Measurements from ENCODE around the gene TACC2.
A peak's percentile ranks its signal among the peaks of the same experiment; 100 is the strongest.
"Not testable (repeated sequence)": the region's sequence is repeated elsewhere in the genome, so short reads cannot be mapped to it uniquely, and the experiment has no call there.

The TACC2 gene

GRCh38 chr10:122108786-122109185, 119.8 kb downstream of the TACC2 start:
- H3K27me3 ChIP-seq (ENCODE audit: control insufficient read depth, insufficient read depth, low read length); H3K9me3 ChIP-seq (ENCODE audit: control insufficient read depth, low read depth, low read length); H3K4me3 ChIP-seq (ENCODE audit: low read length); H3K9ac ChIP-seq (ENCODE audit: low read length); H3K36me3 ChIP-seq (ENCODE audit: control insufficient read depth, low read depth, low read length); H3K27ac ChIP-seq (ENCODE audit: low read length); H3K4me1 ChIP-seq (ENCODE audit: control insufficient read depth, low read depth, low read length): not testable (repeated sequence)

- H3K27ac ChIP-seq (ENCODE audit: low read length) = no peak overlapping the region
- no peaks in the 10 kb centered on the region for H3K27me3 ChIP-seq (ENCODE audit: control insufficient read depth, insufficient read depth, low read length)
- peak overlapping the region; percentile 71 for H3K4me3 ChIP-seq (ENCODE audit: low read length)
- H3K9ac ChIP-seq (ENCODE audit: low read length) = peak overlapping the region; percentile 81
- H3K9me3 ChIP-seq (ENCODE audit: control insufficient read depth, low read depth, low read length) = no peaks in the 10 kb centered on the region
- peaks cover 3% of the 10 kb centered on the region for H3K4me1 ChIP-seq (ENCODE audit: control insufficient read depth, low read depth, low read length)
- no peaks in the 10 kb centered on the region for H3K36me3 ChIP-seq (ENCODE audit: control insufficient read depth, low read depth, low read length)
Measured at GRCh38 chr10:122112021-122112616, 123.2 kb downstream of the TACC2 start.

GRCh38 chr10:122112625-122113160, 123.7 kb downstream of the TACC2 start:
- peak overlapping the region; percentile 71 for H3K4me3 ChIP-seq (ENCODE audit: low read length)
- H3K36me3 ChIP-seq (ENCODE audit: control insufficient read depth, low read depth, low read length) = no peaks in the 10 kb centered on the region
- H3K4me1 ChIP-seq (ENCODE audit: control insufficient read depth, low read depth, low read length) = peaks cover 3% of the 10 kb centered on the region
- no peaks in the 10 kb centered on the region for H3K27me3 ChIP-seq (ENCODE audit: control insufficient read depth, insufficient read depth, low read length)
- H3K9ac ChIP-seq (ENCODE audit: low read length) = peak overlapping the region; percentile 81
- H3K9me3 ChIP-seq (ENCODE audit: control insufficient read depth, low read depth, low read length) = no peaks in the 10 kb centered on the region
- no peak overlapping the region for H3K27ac ChIP-seq (ENCODE audit: low read length)

GRCh38 chr10:122113161-122113944, 124.4 kb downstream of the TACC2 start:
- Histone ChIP-seq H3K27ac (ENCODE audit: low read length) (peak overlapping the region; percentile 5), H3K27me3 (ENCODE audit: control insufficient read depth, insufficient read depth, low read length) (no peaks in the 10 kb centered on the region), H3K4me1 (ENCODE audit: control insufficient read depth, low read depth, low read length) (peaks cover 3% of the 10 kb centered on the region), H3K4me3 (ENCODE audit: low read length) (peak overlapping the region; percentile 71), H3K9me3 (ENCODE audit: control insufficient read depth, low read depth, low read length) (no peaks in the 10 kb centered on the region), H3K9ac (ENCODE audit: low read length) (peak overlapping the region; percentile 81), H3K36me3 (ENCODE audit: control insufficient read depth, low read depth, low read length) (no peaks in the 10 kb centered on the region)

GRCh38 chr10:122113945-122114747, 125.2 kb downstream of the TACC2 start:
- no peaks in the 10 kb centered on the region for H3K9me3 ChIP-seq (ENCODE audit: control insufficient read depth, low read depth, low read length)
- H3K27ac ChIP-seq (ENCODE audit: low read length) = no peak overlapping the region
- peaks cover 3% of the 10 kb centered on the region for H3K4me1 ChIP-seq (ENCODE audit: control insufficient read depth, low read depth, low read length)
- no peaks in the 10 kb centered on the region for H3K36me3 ChIP-seq (ENCODE audit: control insufficient read depth, low read depth, low read length)
- H3K27me3 ChIP-seq (ENCODE audit: control insufficient read depth, insufficient read depth, low read length) = no peaks in the 10 kb centered on the region
- H3K9ac ChIP-seq (ENCODE audit: low read length) = peak overlapping the region; percentile 81
- H3K4me3 ChIP-seq (ENCODE audit: low read length) = peak overlapping the region; percentile 71

GRCh38 chr10:122115874-122116273, 126.9 kb downstream of the TACC2 start:
- H3K9ac ChIP-seq (ENCODE audit: low read length) = no peak overlapping the region
- H3K27me3 ChIP-seq (ENCODE audit: control insufficient read depth, insufficient read depth, low read length) = no peaks in the 10 kb centered on the region
- H3K4me3 ChIP-seq (ENCODE audit: low read length) = no peak overlapping the region
- no peaks in the 10 kb centered on the region for H3K9me3 ChIP-seq (ENCODE audit: control insufficient read depth, low read depth, low read length)
- peaks cover 3% of the 10 kb centered on the region for H3K4me1 ChIP-seq (ENCODE audit: control insufficient read depth, low read depth, low read length)
- H3K36me3 ChIP-seq (ENCODE audit: control insufficient read depth, low read depth, low read length) = no peaks in the 10 kb centered on the region
- H3K27ac ChIP-seq (ENCODE audit: low read length) = no peak overlapping the region

GRCh38 chr10:122116331-122116730, 127.4 kb downstream of the TACC2 start:
- H3K27ac ChIP-seq (ENCODE audit: low read length) = no peak overlapping the region
- H3K9ac ChIP-seq (ENCODE audit: low read length) = no peak overlapping the region
- H3K36me3 ChIP-seq (ENCODE audit: control insufficient read depth, low read depth, low read length) = no peaks in the 10 kb centered on the region
- H3K4me1 ChIP-seq (ENCODE audit: control insufficient read depth, low read depth, low read length) = peaks cover 3% of the 10 kb centered on the region
- no peaks in the 10 kb centered on the region for H3K9me3 ChIP-seq (ENCODE audit: control insufficient read depth, low read depth, low read length)
- no peaks in the 10 kb centered on the region for H3K27me3 ChIP-seq (ENCODE audit: control insufficient read depth, insufficient read depth, low read length)
- H3K4me3 ChIP-seq (ENCODE audit: low read length) = no peak overlapping the region

GRCh38 chr10:122117475-122117874, 128.5 kb downstream of the TACC2 start:
- no peaks in the 10 kb centered on the region for H3K27me3 ChIP-seq (ENCODE audit: control insufficient read depth, insufficient read depth, low read length)
- H3K9me3 ChIP-seq (ENCODE audit: control insufficient read depth, low read depth, low read length) = no peaks in the 10 kb centered on the region
- H3K4me1 ChIP-seq (ENCODE audit: control insufficient read depth, low read depth, low read length) = no peaks in the 10 kb centered on the region
- no peaks in the 10 kb centered on the region for H3K36me3 ChIP-seq (ENCODE audit: control insufficient read depth, low read depth, low read length)
- H3K4me3 ChIP-seq (ENCODE audit: low read length) = no peak overlapping the region
- H3K9ac ChIP-seq (ENCODE audit: low read length) = no peak overlapping the region
- H3K27ac ChIP-seq (ENCODE audit: low read length) = no peak overlapping the region

GRCh38 chr10:122120008-122120744, 131.2 kb downstream of the TACC2 start:
- Histone ChIP-seq H3K9me3 (ENCODE audit: control insufficient read depth, low read depth, low read length) (no peaks in the 10 kb centered on the region), H3K27ac (ENCODE audit: low read length) (no peak overlapping the region), H3K9ac (ENCODE audit: low read length) (no peak overlapping the region), H3K4me3 (ENCODE audit: low read length) (no peak overlapping the region), H3K4me1 (ENCODE audit: control insufficient read depth, low read depth, low read length) (peaks cover 4% of the 10 kb centered on the region), H3K27me3 (ENCODE audit: control insufficient read depth, insufficient read depth, low read length) (no peaks in the 10 kb centered on the region), H3K36me3 (ENCODE audit: control insufficient read depth, low read depth, low read length) (no peaks in the 10 kb centered on the region)

- Histone ChIP-seq H3K27me3 (ENCODE audit: control insufficient read depth, insufficient read depth, low read length) (no peaks in the 10 kb centered on the region), H3K27ac (ENCODE audit: low read length) (no peak overlapping the region), H3K36me3 (ENCODE audit: control insufficient read depth, low read depth, low read length) (no peaks in the 10 kb centered on the region), H3K9ac (ENCODE audit: low read length) (no peak overlapping the region), H3K9me3 (ENCODE audit: control insufficient read depth, low read depth, low read length) (no peaks in the 10 kb centered on the region), H3K4me1 (ENCODE audit: control insufficient read depth, low read depth, low read length) (peaks cover 4% of the 10 kb centered on the region), H3K4me3 (ENCODE audit: low read length) (no peak overlapping the region)
Measured at GRCh38 chr10:122121059-122121458, 132.1 kb downstream of the TACC2 start.

GRCh38 chr10:122122493-122122892, 133.5 kb downstream of the TACC2 start:
- H3K9me3 ChIP-seq (ENCODE audit: control insufficient read depth, low read depth, low read length) = no peaks in the 10 kb centered on the region

More at GRCh38 chr10:122122493-122122892, 133.5 kb downstream of the TACC2 start:
- no peak overlapping the region for H3K9ac ChIP-seq (ENCODE audit: low read length)
- no peaks in the 10 kb centered on the region for H3K27me3 ChIP-seq (ENCODE audit: control insufficient read depth, insufficient read depth, low read length)
- no peak overlapping the region for H3K27ac ChIP-seq (ENCODE audit: low read length)
- no peaks in the 10 kb centered on the region for H3K36me3 ChIP-seq (ENCODE audit: control insufficient read depth, low read depth, low read length)
- H3K4me1 ChIP-seq (ENCODE audit: control insufficient read depth, low read depth, low read length) = peaks cover 10% of the 10 kb centered on the region
- no peak overlapping the region for H3K4me3 ChIP-seq (ENCODE audit: low read length)

All from iPS-18a (cell line).